HG03457 (cell line): ENCODE data around the gene B3GAT1.

Source experiments
- ATAC-seq: cut with Tn5 transposase; IDR thresholded peaks from one replicate; pipeline ENCODE4 v1.9.1; 2021; ENCODE audit warnings: moderate number of reproducible peaks; ENCODE audit not compliant: unreplicated experiment

Gene B3GAT1

GRCh38 chr11:134374171-134374570, 37.9 kb downstream of the B3GAT1 start:
- no peak for ATAC-seq

- ATAC-seq = no peak
Observed at GRCh38 chr11:134373591-134374052, 38.4 kb downstream of the B3GAT1 start.

DNA sequence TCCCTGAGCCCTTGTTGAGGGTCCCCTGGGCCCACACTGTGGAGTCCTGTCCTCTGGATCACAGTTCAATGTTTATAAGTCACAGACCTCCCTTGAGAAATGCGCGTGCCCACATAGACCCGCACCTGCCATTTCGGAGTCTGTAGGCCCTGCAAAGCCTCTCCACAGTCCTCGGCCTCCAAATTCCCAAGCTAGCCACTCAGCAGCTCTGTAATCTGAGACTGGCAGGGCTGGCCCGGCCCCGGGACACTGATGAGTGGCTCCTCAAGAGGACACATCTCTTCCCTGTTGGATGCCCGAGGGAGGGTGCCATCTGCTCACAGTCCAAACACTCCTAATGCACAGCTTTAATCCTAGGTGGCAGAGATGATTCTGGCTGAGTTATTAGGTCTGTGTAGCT, 39.1 kb downstream of the B3GAT1 start:
- no peak for ATAC-seq

DNA sequence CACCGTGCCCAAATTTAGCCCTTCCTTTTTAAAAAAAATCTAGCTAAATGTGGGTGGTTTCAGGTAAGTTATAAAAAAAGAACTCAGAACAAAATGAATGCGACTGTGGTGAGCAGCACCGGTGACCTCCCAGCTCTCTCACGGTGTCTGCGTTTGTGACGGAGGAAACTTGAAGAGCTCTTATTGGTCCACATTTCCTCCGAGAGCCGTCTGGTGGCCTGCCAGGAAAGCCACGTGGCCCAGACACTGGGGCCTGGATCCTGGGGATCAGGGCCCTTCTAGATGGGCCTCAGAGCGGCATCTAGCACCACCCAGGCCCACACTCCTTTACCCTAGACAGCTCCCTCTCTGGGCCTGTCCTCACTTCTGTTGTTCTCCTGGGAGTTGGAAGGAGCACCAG, 39.5 kb downstream of the B3GAT1 start:
- no peak for ATAC-seq

- ATAC-seq = no peak
Observed at GRCh38 chr11:134371436-134372185, 40.4 kb downstream of the B3GAT1 start.

DNA sequence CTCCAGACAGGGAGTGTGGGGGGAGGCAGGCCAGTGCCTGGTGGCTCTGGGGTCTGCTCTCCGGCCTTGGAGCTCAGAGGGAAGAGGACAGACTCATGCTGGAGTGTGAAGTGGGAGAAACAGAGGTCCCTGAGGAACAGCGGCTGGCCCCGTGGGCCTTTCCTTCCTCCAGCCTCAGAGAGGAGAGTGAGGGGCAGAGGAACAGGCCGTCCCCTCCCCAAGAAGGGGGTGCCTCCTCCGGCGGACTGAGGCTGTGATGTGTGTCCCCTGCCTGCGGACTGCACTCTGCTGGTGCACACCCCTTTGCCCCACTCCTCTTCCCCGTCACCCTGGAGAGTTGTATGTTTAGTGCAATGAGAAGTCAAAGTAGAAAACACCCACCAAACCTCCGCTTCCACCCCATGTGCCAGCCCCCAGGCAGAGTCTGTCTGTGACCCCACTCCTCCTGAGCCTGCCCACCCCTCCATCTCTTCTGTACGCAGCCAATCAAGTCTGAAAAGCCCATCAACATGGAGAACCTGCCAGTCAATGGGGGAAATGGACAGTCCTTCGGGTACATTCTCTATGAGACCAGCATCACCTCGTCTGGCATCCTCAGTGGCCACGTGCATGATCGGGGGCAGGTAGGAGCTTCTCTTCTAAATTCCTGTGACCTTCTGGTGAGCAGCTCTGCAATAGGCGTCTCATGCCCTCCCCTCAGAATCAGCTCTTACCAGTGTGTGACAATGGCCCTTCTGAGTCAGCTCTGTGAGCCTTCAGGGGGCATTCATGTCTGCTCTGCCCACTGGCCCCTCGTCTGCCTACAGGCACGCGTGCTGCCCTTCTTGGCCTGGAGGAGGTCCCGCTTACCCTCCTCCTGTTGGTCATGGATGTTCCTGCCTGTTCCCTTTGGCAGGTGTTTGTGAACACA, 41.3 kb downstream of the B3GAT1 start:
- ATAC-seq = no peak

DNA sequence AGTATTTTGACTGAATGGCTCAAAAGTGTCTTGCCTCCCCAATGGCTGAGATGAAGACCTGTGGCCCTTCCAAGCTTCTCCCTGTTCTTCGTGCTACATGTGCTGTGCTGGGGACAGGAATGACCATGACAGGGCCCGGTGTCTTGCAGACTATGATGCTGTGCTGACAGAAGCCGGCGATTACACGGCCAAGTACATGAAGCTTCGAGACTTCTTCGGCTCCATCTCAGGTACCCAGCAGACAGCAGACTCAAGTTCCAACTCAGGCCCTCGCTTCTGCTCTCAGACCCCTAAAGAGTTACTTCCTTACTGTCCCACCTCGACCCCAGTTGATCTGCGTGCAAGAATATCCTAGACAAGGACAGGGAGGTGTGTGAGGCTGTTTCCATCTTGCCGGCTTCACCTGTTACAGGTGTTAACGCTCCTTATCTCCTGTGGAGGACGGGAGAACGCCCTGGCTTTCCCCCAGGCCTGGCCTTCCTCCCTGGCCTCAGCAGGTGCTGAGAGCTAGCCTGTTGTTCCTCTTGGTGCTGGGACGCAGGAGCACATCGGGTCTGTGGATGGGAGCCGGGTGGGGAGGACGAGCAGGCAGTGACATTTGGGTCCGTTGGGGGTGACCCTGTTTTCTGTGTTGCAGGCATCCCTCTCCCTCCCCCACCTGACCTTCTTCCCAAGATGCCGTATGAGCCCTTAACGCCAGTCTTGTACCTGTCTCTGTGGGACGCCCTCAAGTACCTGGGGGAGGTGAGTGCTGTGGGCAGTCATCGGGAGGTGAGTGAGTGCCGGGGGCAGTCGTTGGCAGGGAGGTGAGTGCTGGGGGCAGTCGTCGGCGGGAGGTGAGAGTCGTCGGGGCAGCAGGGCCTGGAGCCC, 42.2 kb downstream of the B3GAT1 start:
- no peak for ATAC-seq

- no peak for ATAC-seq
Observed at GRCh38 chr11:134367781-134368180, 44.3 kb downstream of the B3GAT1 start.

- ATAC-seq = no peak
Observed at GRCh38 chr11:134366254-134366653, 45.8 kb downstream of the B3GAT1 start.

- ATAC-seq = no peak
Observed at GRCh38 chr11:134365011-134365925, 46.8 kb downstream of the B3GAT1 start.

- no peak for ATAC-seq
Observed at GRCh38 chr11:134364261-134364660, 47.8 kb downstream of the B3GAT1 start.

DNA sequence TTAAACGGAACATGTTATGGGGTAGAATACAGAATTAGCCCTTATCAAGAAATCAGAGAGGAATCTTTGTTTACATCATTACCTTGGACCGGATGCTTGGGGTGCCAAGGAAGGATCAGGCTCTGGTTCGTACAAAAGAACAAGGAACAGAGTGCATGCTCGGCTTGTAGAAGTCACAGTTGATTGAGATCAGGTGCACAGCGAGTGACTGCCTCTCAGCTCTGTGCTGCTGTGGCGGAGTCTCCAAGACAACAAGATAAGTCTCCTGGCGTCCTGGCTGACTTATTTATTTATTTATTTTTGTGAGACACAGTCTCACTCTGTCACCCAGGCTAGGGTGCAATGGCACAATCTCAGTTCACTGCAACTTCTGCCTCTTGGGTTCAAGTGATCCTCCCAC, 48.5 kb downstream of the B3GAT1 start:
- ATAC-seq = no peak

- no peak for ATAC-seq
Observed at GRCh38 chr11:134363161-134363560, 48.9 kb downstream of the B3GAT1 start.

- ATAC-seq = no peak
Observed at GRCh38 chr11:134362192-134362901, 49.7 kb downstream of the B3GAT1 start.

DNA sequence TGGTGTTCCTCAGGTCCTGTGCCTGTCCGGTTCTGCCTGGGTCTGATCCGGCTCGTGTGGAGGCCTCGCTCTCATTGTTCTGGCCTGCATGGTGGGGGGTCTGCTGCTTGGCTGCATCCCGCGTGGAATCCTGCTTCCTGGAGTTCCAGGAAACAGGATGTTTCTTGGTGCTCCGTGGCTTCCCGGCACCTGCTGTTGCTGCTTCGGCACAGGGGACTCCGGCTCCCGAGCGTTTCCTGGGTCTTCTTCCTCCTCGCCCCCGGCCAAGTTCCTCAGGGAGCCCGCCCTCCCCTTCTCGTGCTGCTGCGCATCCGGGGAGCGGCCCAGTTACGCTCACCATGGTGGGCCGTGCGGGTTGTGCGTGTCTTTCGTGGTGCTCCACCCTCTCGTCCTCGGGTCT, 50.4 kb downstream of the B3GAT1 start:
- no peak for ATAC-seq

- ATAC-seq = no peak
Observed at GRCh38 chr11:134360050-134360835, 51.8 kb downstream of the B3GAT1 start.

DNA sequence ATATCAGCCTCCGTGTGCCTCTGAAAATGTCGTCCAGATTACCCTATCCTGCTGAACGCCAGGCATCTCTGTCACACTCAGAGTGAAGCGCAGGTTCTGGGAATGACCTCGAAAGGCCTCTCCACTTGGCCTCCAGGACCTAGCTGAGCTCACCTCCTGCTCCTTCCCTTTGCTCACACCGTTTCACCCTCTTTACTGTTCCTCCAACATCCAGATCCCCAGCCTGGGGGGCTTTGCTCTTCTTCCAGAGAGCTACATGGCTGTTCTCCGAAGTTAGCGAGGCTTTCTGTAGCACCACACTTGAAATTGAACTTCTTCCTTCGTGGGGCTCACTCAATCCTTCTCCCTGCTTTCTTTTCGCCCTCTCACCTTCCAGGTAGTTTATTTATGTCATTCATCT, 52.4 kb downstream of the B3GAT1 start:
- no peak for ATAC-seq

GRCh38 chr11:134358856-134359490, 53.1 kb downstream of the B3GAT1 start:
- ATAC-seq = no peak
